Measurements from ENCODE around the gene MCF2L2.

DNA sequence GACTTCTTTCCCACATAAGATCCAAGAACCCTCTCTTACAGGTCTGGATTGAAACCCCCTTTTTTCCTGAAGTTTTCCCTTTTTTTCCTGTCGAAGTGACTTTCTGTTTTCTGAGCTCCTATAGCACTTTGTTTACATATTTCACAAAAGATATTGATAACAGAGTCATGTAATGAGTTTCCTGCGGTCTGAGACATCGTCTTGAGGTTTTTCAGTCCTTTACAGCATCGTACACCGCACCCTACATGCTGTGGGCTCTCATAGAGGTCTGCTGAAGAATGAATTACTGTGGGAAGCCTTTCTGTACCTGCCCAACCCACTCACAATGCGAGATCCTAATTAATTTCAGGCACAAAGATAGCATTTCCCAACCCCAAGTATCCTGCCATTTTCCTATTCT is 53.1 kb downstream of the MCF2L2 start:
- TF ChIP-seq, protein P1, sequence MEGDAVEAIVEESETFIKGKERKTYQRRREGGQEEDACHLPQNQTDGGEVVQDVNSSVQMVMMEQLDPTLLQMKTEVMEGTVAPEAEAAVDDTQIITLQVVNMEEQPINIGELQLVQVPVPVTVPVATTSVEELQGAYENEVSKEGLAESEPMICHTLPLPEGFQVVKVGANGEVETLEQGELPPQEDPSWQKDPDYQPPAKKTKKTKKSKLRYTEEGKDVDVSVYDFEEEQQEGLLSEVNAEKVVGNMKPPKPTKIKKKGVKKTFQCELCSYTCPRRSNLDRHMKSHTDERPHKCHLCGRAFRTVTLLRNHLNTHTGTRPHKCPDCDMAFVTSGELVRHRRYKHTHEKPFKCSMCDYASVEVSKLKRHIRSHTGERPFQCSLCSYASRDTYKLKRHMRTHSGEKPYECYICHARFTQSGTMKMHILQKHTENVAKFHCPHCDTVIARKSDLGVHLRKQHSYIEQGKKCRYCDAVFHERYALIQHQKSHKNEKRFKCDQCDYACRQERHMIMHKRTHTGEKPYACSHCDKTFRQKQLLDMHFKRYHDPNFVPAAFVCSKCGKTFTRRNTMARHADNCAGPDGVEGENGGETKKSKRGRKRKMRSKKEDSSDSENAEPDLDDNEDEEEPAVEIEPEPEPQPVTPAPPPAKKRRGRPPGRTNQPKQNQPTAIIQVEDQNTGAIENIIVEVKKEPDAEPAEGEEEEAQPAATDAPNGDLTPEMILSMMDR (IDR thresholded peaks at IDR 0.05) = no peak
- no peak for TF ChIP-seq POLR2A (IDR thresholded peaks at IDR 0.05)

Data from uterus (tissue), 2 donors.